ENCODE measurements around the gene TSC2. TPM values are rescaled to one million over a fixed set of nuclear protein-coding genes. Genes with fewer than 3 reads are reported as not detected.

Gene TSC2
- total and polyA plus RNA-seq, 2 of the 13 experiments (the other 11 are each of a cell fraction or from before 2014, with no cell fraction given): 19.6 to 40.4 TPM

- TF ChIP-seq ZSCAN5A (CRISPR knock-in tag; IDR thresholded peaks at IDR 0.05; ENCODE audit: borderline replicate concordance): peak; percentile 16; the same call in 1 of the 2 replicates
- TF ChIP-seq ZMYM4 (CRISPR knock-in tag; IDR thresholded peaks at IDR 0.05): peak; percentile 35; the same call in 1 of the 2 replicates
- peak; percentile 27; the same call in 1 of the 2 replicates for TF ChIP-seq NR0B2 (CRISPR knock-in tag; IDR thresholded peaks at IDR 0.05)
- TF ChIP-seq ZNF18 (CRISPR knock-in tag; IDR thresholded peaks at IDR 0.05; ENCODE audit: insufficient replicate concordance): peak; percentile 6
- 0 out of 2 replicates have a peak, but pooled peaks have one; percentile 22 for TF ChIP-seq KDM3A (CRISPR knock-in tag; IDR thresholded peaks at IDR 0.05; ENCODE audit: low read depth)
- TF ChIP-seq POLR2AphosphoS5 (IDR thresholded peaks at IDR 0.05; ENCODE audit: low read depth, low read length): peak; percentile 33; the same call in 1 of the 2 replicates
- TF ChIP-seq TAF1 (CRISPR knock-in tag; IDR thresholded peaks at IDR 0.05): 0 out of 2 replicates have a peak, but pooled peaks have one; percentile 38
- TF ChIP-seq FOXA1 (IDR thresholded peaks at IDR 0.05): no peak
- peak; percentile 47 for TF ChIP-seq FOXA1 (CRISPR knock-in tag; IDR thresholded peaks at IDR 0.05)
- peak; percentile 66; the same call in 1 of the 2 replicates for TF ChIP-seq HES4 (CRISPR knock-in tag; IDR thresholded peaks at IDR 0.05; ENCODE audit: borderline replicate concordance)
- peak; percentile 51; the same call in 1 of the 2 replicates for TF ChIP-seq SAFB2 (CRISPR knock-in tag; IDR thresholded peaks at IDR 0.05; ENCODE audit: borderline replicate concordance, low read depth)
- 0 out of 2 replicates have a peak, but pooled peaks have one; percentile 5 for TF ChIP-seq NCOR1 (IDR thresholded peaks at IDR 0.05; ENCODE audit: borderline replicate concordance, low read length)
- 0 out of 2 replicates have a peak, but pooled peaks have one; percentile 39 for TF ChIP-seq NCOA1 (CRISPR knock-in tag; IDR thresholded peaks at IDR 0.05)
- peak; percentile 37; the same call in 1 of the 2 replicates for TF ChIP-seq ZFX (CRISPR knock-in tag; IDR thresholded peaks at IDR 0.05; ENCODE audit: low read depth)
- TF ChIP-seq MIER3 (CRISPR knock-in tag; IDR thresholded peaks at IDR 0.05; ENCODE audit: borderline replicate concordance): no peak
- peak; percentile 98 for TF ChIP-seq ZBTB33 (CRISPR knock-in tag; IDR thresholded peaks at IDR 0.05)
- TF ChIP-seq MEIS1 (CRISPR knock-in tag; IDR thresholded peaks at IDR 0.05; ENCODE audit: borderline replicate concordance): 0 out of 2 replicates have a peak, but pooled peaks have one; percentile 7
- TF ChIP-seq SPEN (CRISPR knock-in tag; IDR thresholded peaks at IDR 0.05; ENCODE audit: low read depth): 0 out of 2 replicates have a peak, but pooled peaks have one; percentile 9
- TF ChIP-seq ZNF564 (CRISPR knock-in tag; IDR thresholded peaks at IDR 0.05): 0 out of 2 replicates have a peak, but pooled peaks have one; percentile 49
- TF ChIP-seq GMEB2 (CRISPR knock-in tag; IDR thresholded peaks at IDR 0.05; ENCODE audit: low read depth): no peak
These were observed 9.2 kb upstream of the TSC2 start (continued) for GRCh38 chr16:2038382-2039231.
